WTC11 (cell line): ENCODE data around the gene FIGNL2. TPM values are rescaled to one million over a fixed set of nuclear protein-coding genes. Genes with fewer than 3 reads are reported as not detected.
"Not testable (repeated sequence)": the region's sequence is repeated elsewhere in the genome, so short reads cannot be mapped to it uniquely, and the experiment has no call there.

ENCODE experiments used
- ATAC-seq: fragments of 200-7000 bp; cut with Tn5 transposase; 2 replicates; pipeline ENCODE4 v1.10.0; 2021; ENCODE audit warnings: mild to moderate bottlenecking, moderate library complexity
- CTCF ChIA-PET: fragments of 300-600 bp; sonication (Branson Sonifier 250); formaldehyde crosslinking; loops from one replicate; lab custom pipeline; 2021; ENCODE audit warnings: antibody characterized with exemption; lab: Charles Lee
- POLR2A ChIA-PET: fragments of 350-600 bp; sonication (Branson Sonifier 250); formaldehyde crosslinking; loops from one replicate; lab custom pipeline; 2021; ENCODE audit warnings: antibody characterized with exemption; lab: Charles Lee
- DNase-seq: peaks from one replicate; pipeline ENCODE4 v3.0.0; 2021; ENCODE audit warnings: low spot score
- H3K27ac Mint-ChIP-seq: 2 replicates; pipeline ENCODE4 v1.8.0; 2021; ENCODE audit warnings: mixed read lengths
- H3K27me3 Mint-ChIP-seq: 2 replicates; pipeline ENCODE4 v1.8.0; 2021; ENCODE audit warnings: low read depth, mild to moderate bottlenecking, moderate library complexity, mixed read lengths
- H3K36me3 Mint-ChIP-seq: 2 replicates; pipeline ENCODE4 v1.8.0; 2021; ENCODE audit warnings: mixed read lengths
- H3K4me1 Mint-ChIP-seq: 2 replicates; pipeline ENCODE4 v1.8.0; 2022; ENCODE audit warnings: mixed read lengths
- H3K4me3 Mint-ChIP-seq: 2 replicates; pipeline ENCODE4 v1.8.0; 2021; ENCODE audit warnings: mild to moderate bottlenecking, moderate library complexity, mixed read lengths
- H3K9me3 Mint-ChIP-seq: 2 replicates; pipeline ENCODE4 v1.8.0; 2021; ENCODE audit warnings: mixed read lengths
- ETV6 ChIP-seq: sonication (generic); formaldehyde crosslinking; IDR thresholded peaks from 2 replicates; pipeline ENCODE4 v1.8.1; 2022; ENCODE audit warnings: mild to moderate bottlenecking, missing genetic modification reagents
- FOXJ3 ChIP-seq: sonication (generic); formaldehyde crosslinking; IDR thresholded peaks from 2 replicates; pipeline ENCODE4 v1.9.0; 2021; ENCODE audit warnings: missing genetic modification reagents, mild to moderate bottlenecking, borderline replicate concordance
- MXD4 ChIP-seq: fragments of 250-450 bp; sonication (Bioruptor Pico); IDR thresholded peaks from 2 replicates; pipeline ENCODE4 v1.8.0; 2021; ENCODE audit warnings: mild to moderate bottlenecking, moderate library complexity, borderline replicate concordance
- MYBL2 ChIP-seq: sonication (generic); formaldehyde crosslinking; IDR thresholded peaks from 2 replicates; pipeline ENCODE4 v1.8.1; 2023; ENCODE audit warnings: mild to moderate bottlenecking, moderate library complexity, missing genetic modification reagents
- NFE2L1 ChIP-seq: sonication (generic); formaldehyde crosslinking; IDR thresholded peaks from 2 replicates; pipeline ENCODE4 v1.8.1; 2023; ENCODE audit warnings: missing genetic modification reagents
- ZNF121 ChIP-seq: sonication (generic); formaldehyde crosslinking; IDR thresholded peaks from 2 replicates; pipeline ENCODE4 v1.8.0; 2023; ENCODE audit warnings: missing genetic modification reagents
- ZNF671 ChIP-seq: fragments of 250-450 bp; sonication (Bioruptor Pico); IDR thresholded peaks from 2 replicates; pipeline ENCODE4 v1.8.0; 2021; ENCODE audit warnings: mild to moderate bottlenecking
- total RNA-seq: library from RNA; stranded (reverse); gene quantifications from 3 replicates; pipeline ENCODE4 v1.2.3, GENCODE V29; 2021
- TF ChIP-seq, protein P1 (sequence below): sonication (generic); formaldehyde crosslinking; IDR thresholded peaks from 2 replicates; pipeline ENCODE4 v1.8.1; 2023; ENCODE audit warnings: mild to moderate bottlenecking, missing genetic modification reagents, moderate library complexity
- TF ChIP-seq, protein P2 (sequence below): sonication (generic); formaldehyde crosslinking; IDR thresholded peaks from 2 replicates; pipeline ENCODE4 v1.8.1; 2023; ENCODE audit warnings: mild to moderate bottlenecking, missing genetic modification reagents, moderate library complexity
- TF ChIP-seq, protein P3 (sequence below): sonication (generic); formaldehyde crosslinking; IDR thresholded peaks from 2 replicates; pipeline ENCODE4 v1.8.0; 2023; ENCODE audit warnings: missing genetic modification reagents, mild to moderate bottlenecking, borderline replicate concordance
- TF ChIP-seq, protein P4 (sequence below): sonication (generic); formaldehyde crosslinking; IDR thresholded peaks from 2 replicates; pipeline ENCODE4 v1.8.1; 2023; ENCODE audit warnings: mild to moderate bottlenecking, missing genetic modification reagents, borderline replicate concordance
- TF ChIP-seq, protein P5 (sequence below): sonication (generic); formaldehyde crosslinking; conservative IDR thresholded peaks from 2 replicates; pipeline ENCODE4 v1.8.1; 2022; ENCODE audit warnings: mild to moderate bottlenecking, missing genetic modification reagents
- TF ChIP-seq, protein P6 (sequence below): sonication (generic); formaldehyde crosslinking; IDR thresholded peaks from 2 replicates; pipeline ENCODE4 v1.8.1; 2022; ENCODE audit warnings: missing genetic modification reagents, borderline replicate concordance
- TF ChIP-seq, protein P7 (sequence below): sonication (generic); formaldehyde crosslinking; IDR thresholded peaks from 2 replicates; pipeline ENCODE4 v1.8.1; 2022; ENCODE audit warnings: low read depth, mild to moderate bottlenecking, moderate library complexity, missing genetic modification reagents, borderline replicate concordance

FIGNL2 gene
- total RNA-seq, 1 experiment from 2014 or later: 9.9 TPM

DNA sequence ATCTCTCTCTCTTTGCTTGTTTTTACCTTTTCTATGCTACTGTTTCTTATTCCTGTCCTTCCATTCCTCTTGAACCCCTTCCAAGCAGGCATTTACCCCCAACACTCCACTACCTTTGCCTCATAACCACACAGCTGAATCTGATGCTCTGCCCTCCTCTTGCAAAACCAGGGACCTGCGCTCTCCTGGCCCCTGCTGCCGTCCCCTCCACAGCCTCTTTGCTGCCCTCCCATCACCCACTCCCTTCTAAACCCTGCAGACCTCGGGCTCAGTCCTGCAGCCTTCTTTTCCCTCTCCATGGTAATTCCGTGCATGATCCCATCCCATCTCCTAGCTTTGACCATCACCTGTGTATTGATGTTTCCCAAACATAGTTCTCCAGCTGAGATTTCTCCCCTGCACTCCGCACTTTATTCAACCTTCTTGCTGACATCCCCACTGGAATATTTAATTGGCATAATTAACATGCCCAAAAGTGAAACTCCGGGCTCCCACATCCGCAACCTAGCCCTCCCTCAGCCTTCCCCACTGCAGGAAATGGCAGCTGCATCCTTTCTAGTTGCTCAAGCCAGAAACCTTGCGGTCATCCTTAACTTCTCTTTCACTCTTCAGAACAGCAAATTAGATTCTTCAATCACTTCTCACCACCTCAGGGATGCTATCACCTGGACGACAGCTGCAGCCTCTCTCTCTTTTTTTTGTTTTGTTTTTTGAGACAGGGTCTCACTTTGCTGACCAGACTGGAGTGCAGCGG, 16.0 kb downstream of the FIGNL2 start:
- peaks cover 3% of the 10 kb centered on the region; the same call in 1 of the 2 replicates for H3K9me3 Mint-ChIP-seq
- TF ChIP-seq, protein P1, sequence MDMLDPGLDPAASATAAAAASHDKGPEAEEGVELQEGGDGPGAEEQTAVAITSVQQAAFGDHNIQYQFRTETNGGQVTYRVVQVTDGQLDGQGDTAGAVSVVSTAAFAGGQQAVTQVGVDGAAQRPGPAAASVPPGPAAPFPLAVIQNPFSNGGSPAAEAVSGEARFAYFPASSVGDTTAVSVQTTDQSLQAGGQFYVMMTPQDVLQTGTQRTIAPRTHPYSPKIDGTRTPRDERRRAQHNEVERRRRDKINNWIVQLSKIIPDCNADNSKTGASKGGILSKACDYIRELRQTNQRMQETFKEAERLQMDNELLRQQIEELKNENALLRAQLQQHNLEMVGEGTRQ (CRISPR knock-in tag): no peak
- TF ChIP-seq, protein P2, sequence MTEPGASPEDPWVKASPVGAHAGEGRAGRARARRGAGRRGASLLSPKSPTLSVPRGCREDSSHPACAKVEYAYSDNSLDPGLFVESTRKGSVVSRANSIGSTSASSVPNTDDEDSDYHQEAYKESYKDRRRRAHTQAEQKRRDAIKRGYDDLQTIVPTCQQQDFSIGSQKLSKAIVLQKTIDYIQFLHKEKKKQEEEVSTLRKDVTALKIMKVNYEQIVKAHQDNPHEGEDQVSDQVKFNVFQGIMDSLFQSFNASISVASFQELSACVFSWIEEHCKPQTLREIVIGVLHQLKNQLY (CRISPR knock-in tag): no peak
- no peak for TF ChIP-seq MYBL2
- TF ChIP-seq, protein P3, sequence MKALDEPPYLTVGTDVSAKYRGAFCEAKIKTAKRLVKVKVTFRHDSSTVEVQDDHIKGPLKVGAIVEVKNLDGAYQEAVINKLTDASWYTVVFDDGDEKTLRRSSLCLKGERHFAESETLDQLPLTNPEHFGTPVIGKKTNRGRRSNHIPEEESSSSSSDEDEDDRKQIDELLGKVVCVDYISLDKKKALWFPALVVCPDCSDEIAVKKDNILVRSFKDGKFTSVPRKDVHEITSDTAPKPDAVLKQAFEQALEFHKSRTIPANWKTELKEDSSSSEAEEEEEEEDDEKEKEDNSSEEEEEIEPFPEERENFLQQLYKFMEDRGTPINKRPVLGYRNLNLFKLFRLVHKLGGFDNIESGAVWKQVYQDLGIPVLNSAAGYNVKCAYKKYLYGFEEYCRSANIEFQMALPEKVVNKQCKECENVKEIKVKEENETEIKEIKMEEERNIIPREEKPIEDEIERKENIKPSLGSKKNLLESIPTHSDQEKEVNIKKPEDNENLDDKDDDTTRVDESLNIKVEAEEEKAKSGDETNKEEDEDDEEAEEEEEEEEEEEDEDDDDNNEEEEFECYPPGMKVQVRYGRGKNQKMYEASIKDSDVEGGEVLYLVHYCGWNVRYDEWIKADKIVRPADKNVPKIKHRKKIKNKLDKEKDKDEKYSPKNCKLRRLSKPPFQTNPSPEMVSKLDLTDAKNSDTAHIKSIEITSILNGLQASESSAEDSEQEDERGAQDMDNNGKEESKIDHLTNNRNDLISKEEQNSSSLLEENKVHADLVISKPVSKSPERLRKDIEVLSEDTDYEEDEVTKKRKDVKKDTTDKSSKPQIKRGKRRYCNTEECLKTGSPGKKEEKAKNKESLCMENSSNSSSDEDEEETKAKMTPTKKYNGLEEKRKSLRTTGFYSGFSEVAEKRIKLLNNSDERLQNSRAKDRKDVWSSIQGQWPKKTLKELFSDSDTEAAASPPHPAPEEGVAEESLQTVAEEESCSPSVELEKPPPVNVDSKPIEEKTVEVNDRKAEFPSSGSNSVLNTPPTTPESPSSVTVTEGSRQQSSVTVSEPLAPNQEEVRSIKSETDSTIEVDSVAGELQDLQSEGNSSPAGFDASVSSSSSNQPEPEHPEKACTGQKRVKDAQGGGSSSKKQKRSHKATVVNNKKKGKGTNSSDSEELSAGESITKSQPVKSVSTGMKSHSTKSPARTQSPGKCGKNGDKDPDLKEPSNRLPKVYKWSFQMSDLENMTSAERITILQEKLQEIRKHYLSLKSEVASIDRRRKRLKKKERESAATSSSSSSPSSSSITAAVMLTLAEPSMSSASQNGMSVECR (CRISPR knock-in tag): no peak
- TF ChIP-seq ZNF671 (CRISPR knock-in tag): no peak
- TF ChIP-seq, protein P4, sequence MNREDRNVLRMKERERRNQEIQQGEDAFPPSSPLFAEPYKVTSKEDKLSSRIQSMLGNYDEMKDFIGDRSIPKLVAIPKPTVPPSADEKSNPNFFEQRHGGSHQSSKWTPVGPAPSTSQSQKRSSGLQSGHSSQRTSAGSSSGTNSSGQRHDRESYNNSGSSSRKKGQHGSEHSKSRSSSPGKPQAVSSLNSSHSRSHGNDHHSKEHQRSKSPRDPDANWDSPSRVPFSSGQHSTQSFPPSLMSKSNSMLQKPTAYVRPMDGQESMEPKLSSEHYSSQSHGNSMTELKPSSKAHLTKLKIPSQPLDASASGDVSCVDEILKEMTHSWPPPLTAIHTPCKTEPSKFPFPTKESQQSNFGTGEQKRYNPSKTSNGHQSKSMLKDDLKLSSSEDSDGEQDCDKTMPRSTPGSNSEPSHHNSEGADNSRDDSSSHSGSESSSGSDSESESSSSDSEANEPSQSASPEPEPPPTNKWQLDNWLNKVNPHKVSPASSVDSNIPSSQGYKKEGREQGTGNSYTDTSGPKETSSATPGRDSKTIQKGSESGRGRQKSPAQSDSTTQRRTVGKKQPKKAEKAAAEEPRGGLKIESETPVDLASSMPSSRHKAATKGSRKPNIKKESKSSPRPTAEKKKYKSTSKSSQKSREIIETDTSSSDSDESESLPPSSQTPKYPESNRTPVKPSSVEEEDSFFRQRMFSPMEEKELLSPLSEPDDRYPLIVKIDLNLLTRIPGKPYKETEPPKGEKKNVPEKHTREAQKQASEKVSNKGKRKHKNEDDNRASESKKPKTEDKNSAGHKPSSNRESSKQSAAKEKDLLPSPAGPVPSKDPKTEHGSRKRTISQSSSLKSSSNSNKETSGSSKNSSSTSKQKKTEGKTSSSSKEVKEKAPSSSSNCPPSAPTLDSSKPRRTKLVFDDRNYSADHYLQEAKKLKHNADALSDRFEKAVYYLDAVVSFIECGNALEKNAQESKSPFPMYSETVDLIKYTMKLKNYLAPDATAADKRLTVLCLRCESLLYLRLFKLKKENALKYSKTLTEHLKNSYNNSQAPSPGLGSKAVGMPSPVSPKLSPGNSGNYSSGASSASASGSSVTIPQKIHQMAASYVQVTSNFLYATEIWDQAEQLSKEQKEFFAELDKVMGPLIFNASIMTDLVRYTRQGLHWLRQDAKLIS (CRISPR knock-in tag): no peak
- no peak for TF ChIP-seq NFE2L1
- TF ChIP-seq, all 79 proteins: peak for 0
- DNase-seq (no peak), ATAC-seq (no peak)
- CTCF ChIA-PET: interaction anchor here (0.7 to 5.1 kb wide), 11 partner anchors 9 to 312 kb away, joined by 3 to 49 read pairs (median 5); a partner anchor contains a TSS
- POLR2A ChIA-PET: interaction anchor here (1.2 kb wide), 1 partner anchor 442 kb away, joined by 3 read pairs; the partner anchor contains the start of gene GALNT6
- H3K27me3 Mint-ChIP-seq: peaks cover 4% of the 10 kb centered on the region; the same call in 1 of the 2 replicates
- no peaks in the 10 kb centered on the region for H3K36me3 Mint-ChIP-seq
- H3K27ac Mint-ChIP-seq: no peak overlapping the region
- no peak overlapping the region for H3K4me3 Mint-ChIP-seq
- peaks cover 76% of the 10 kb centered on the region for H3K4me1 Mint-ChIP-seq

DNA sequence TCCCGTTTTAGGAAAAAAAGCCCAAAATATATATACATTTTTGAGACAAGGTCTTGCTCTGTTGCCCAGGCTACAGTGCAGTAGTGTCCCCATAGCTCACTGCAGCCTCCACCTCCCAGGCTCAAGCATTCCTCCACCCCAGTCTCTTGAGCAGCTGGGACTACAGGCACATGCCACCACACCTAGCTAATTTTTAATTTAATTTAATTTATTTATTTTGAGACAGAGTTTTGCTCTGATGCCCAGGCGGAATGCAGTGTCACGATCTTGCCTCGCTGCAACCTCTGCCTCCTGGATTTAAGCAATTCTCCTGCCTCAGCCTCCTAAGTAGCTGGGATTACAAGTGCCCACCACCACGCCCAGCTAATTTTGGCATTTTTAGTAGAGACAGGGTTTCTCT, 16.7 kb downstream of the FIGNL2 start:
- H3K27ac Mint-ChIP-seq, DNase-seq, H3K27me3 Mint-ChIP-seq, H3K36me3 Mint-ChIP-seq, H3K4me3 Mint-ChIP-seq, ATAC-seq, H3K9me3 Mint-ChIP-seq: not testable (repeated sequence)
- ChIA-PET POLR2A (interaction anchor here (1.2 to 1.4 kb wide), 2 partner anchors 33 to 441 kb away, joined by 3 read pairs; partner anchors contain the start of gene GALNT6), CTCF (interaction anchor here (1.0 to 5.1 kb wide), 12 partner anchors 8 to 191 kb away, joined by 3 to 49 read pairs (median 5); a partner anchor contains a TSS)
- TF ChIP-seq ZNF121: 0 out of 2 replicates have a peak, but pooled peaks have one; percentile 4
- peaks cover 69% of the 10 kb centered on the region for H3K4me1 Mint-ChIP-seq

DNA sequence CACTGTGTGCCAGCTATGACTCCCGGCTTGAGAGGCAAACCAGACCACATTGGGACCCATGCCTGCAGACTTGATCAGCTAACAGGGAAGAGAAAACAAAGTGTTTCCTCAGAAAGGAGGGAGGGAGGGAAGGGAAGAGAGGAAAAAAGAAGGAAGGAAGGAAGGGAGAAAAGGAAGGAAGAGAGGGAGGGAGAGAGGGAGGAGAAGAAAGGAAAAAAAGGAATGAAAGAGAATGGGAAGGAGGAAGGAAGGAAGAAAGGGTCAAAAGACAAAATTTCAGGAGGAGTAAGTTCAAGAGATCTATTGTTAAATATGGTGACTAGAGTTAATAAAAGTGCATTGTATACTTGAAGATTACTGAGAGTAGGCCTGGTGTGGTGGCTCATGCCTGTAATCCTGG, 18.9 kb downstream of the FIGNL2 start:
- H3K36me3 Mint-ChIP-seq: no peaks in the 10 kb centered on the region
- DNase-seq: no peak
- ChIA-PET CTCF (interaction anchor here (1.0 to 5.1 kb wide), 8 partner anchors 9 to 297 kb away, joined by 3 to 49 read pairs (median 6); no protein-coding TSS in a partner anchor), POLR2A (interaction anchor here (0.7 kb wide), 1 partner anchor 76 kb away, joined by 3 read pairs; no protein-coding TSS in a partner anchor)
- peaks cover 54% of the 10 kb centered on the region for H3K4me1 Mint-ChIP-seq
- no peak for ATAC-seq
- no peak overlapping the region for H3K27ac Mint-ChIP-seq
- H3K4me3 Mint-ChIP-seq: no peak overlapping the region
- H3K27me3 Mint-ChIP-seq: peaks cover 4% of the 10 kb centered on the region; the same call in 1 of the 2 replicates
- H3K9me3 Mint-ChIP-seq: peaks cover 3% of the 10 kb centered on the region; the same call in 1 of the 2 replicates
- TF ChIP-seq MXD4 (CRISPR knock-in tag): no peak
- TF ChIP-seq, protein P5, sequence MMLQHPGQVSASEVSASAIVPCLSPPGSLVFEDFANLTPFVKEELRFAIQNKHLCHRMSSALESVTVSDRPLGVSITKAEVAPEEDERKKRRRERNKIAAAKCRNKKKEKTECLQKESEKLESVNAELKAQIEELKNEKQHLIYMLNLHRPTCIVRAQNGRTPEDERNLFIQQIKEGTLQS (CRISPR knock-in tag): no peak
- TF ChIP-seq, protein P6, sequence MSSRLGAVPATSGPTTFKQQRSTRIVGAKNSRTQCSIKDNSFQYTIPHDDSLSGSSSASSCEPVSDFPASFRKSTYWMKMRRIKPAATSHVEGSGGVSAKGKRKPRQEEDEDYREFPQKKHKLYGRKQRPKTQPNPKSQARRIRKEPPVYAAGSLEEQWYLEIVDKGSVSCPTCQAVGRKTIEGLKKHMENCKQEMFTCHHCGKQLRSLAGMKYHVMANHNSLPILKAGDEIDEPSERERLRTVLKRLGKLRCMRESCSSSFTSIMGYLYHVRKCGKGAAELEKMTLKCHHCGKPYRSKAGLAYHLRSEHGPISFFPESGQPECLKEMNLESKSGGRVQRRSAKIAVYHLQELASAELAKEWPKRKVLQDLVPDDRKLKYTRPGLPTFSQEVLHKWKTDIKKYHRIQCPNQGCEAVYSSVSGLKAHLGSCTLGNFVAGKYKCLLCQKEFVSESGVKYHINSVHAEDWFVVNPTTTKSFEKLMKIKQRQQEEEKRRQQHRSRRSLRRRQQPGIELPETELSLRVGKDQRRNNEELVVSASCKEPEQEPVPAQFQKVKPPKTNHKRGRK (CRISPR knock-in tag): 0 out of 2 replicates have a peak, but pooled peaks have one; percentile 14
- no peak for TF ChIP-seq FOXJ3 (CRISPR knock-in tag)
- 0 out of 2 replicates have a peak, but pooled peaks have one; percentile 4 for TF ChIP-seq ETV6 (CRISPR knock-in tag)
- TF ChIP-seq, protein P7, sequence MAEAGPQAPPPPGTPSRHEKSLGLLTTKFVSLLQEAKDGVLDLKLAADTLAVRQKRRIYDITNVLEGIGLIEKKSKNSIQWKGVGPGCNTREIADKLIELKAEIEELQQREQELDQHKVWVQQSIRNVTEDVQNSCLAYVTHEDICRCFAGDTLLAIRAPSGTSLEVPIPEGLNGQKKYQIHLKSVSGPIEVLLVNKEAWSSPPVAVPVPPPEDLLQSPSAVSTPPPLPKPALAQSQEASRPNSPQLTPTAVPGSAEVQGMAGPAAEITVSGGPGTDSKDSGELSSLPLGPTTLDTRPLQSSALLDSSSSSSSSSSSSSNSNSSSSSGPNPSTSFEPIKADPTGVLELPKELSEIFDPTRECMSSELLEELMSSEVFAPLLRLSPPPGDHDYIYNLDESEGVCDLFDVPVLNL: no peak
